GM10847 (cell line): ENCODE measurements around the gene RAB25.
A peak's percentile ranks its signal among the peaks of the same experiment; 100 is the strongest.

Source experiments
- POLR2A ChIP-seq: IDR thresholded peaks from 2 replicates; pipeline ENCODE4 v1.6.1; 2011; ENCODE audit not compliant: insufficient read length; ENCODE audit errors: extremely low read depth

Gene RAB25

GRCh38 chr1:156114101-156114918, 53.4 kb downstream of the RAB25 start, which contains the start of gene LMNA:
Gene LMNA, plus strand, starts transcription at chr1:156114711. Its CDS starts 208 bp downstream, at chr1:156114919.
- peak; percentile 85 for TF ChIP-seq POLR2A

GRCh38 chr1:156114919-156115513, 54.1 kb downstream of the RAB25 start:
- TF ChIP-seq POLR2A, result no peak

- TF ChIP-seq POLR2A, result no peak
Observed at GRCh38 chr1:156115514-156116374, 54.8 kb downstream of the RAB25 start.

DNA sequence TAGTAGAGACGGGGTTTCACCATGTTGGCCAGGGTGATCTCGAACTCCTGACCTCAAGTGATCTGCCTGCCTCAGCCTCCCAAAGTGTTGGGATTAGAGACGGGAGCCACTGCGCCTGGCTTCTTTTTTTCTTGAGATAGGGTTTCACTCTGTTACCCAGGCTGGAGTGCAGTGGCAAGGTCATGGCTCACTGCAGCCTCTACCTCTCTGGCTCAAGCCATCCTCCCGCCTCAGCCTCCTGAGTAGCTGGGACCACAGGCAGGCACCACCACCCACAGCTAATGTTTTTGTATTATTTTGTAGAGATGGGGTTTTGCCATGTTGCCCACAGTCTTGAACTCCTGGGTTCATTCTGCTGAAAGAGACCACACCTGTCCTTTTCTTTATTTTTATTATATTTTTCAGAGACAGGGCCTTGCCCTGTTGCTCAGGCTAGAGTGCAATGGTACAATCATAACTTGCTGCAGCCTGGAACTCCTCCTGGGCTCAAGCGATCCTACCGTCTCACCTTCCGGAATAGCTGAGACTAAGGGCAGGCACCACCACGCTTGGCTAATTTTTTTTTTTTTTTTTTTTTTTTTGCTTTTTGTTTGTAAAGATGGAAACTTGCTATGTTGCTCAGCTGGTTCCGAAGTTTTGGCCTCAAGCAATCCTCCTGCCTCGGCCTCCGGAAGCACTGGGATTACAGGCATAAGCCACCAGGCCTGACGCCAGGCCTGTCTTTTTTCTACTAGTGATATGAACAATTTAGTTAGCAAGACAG, 56.6 kb downstream of the RAB25 start:
- no peak for TF ChIP-seq POLR2A

DNA sequence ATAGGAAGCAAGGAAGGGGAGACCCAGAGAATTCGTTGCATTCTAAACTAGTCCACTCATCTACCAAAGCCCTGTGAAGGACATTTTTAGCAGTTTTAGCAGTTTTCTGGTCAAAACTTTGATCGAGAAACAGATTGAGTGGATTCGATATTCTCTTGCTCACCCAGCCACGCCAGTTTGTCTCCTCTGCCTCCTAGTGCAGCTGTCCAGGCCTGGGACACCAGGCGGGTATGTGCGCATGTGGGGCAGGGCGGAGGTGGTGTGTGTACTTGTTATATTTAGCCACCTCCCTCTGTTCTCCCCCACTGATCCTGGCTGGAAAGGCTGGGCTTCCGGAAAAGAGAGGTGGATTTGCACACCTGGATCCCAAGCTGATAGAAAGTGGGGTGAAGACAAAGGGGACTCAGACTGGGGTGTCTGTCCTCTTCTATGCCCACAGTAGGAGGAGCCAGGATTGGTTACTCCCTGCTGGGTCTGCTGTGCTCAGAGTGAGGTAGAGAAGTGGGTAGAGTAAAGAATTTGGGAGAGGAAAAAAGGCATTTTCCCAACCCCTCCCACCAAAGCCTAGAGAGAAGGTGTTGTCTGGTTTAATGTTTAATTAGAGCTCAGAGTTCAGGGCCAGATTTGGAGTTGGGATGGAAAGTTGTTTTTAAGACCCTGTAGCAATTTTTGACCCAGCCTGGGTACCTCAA, 57.4 kb downstream of the RAB25 start:
- no peak for TF ChIP-seq POLR2A

GRCh38 chr1:156119503-156120209, 58.7 kb downstream of the RAB25 start:
- TF ChIP-seq POLR2A, result no peak
